Spleen (tissue), 11 donors: ENCODE results near the gene MS4A4E. TPM values are rescaled to one million over a fixed set of nuclear protein-coding genes. Genes with fewer than 3 reads are reported as not detected.

Experiments used
- DNase-seq: peaks from one replicate; pipeline ENCODE4 v3.0.0-alpha.2; 2020
- H3K27ac ChIP-seq, 8 donors: fragments of 200-600 bp; sonication (generic) in 7 of 8; 1 replicate in 4 of 8; 2 replicates in 4 of 8; pipeline versions ENCODE4 v1.5.0 to v1.8.0; 2016 to 2021; ENCODE audit warnings: inconsistent platforms in 4 of 8, mild to moderate bottlenecking in 4 of 8, moderate library complexity in 1 of 8
- H3K27me3 ChIP-seq, 7 donors: fragments of 200-600 bp; sonication (generic) in 6 of 7; replicated peaks in 1 of 7; 1 replicate in 4 of 7; 2 replicates in 3 of 7; pipeline versions ENCODE4 v1.5.0 to v1.8.0; 2016 to 2021; ENCODE audit warnings: inconsistent platforms in 3 of 7, mild to moderate bottlenecking in 1 of 7
- H3K36me3 ChIP-seq, 6 donors: fragments of 200-600 bp; sonication (generic) in 5 of 6; 1 replicate in 4 of 6; 2 replicates in 2 of 6; pipeline versions ENCODE4 v1.5.0 to v1.8.0; 2016 to 2021; ENCODE audit warnings: inconsistent platforms in 2 of 6
- H3K4me1 ChIP-seq, 6 donors: fragments of 200-600 bp; sonication (generic) in 5 of 6; 1 replicate in 3 of 6; 2 replicates in 3 of 6; pipeline versions ENCODE4 v1.5.0 to v1.8.0; 2016 to 2021; ENCODE audit warnings: inconsistent platforms in 3 of 6
- H3K4me3 ChIP-seq, 8 donors: fragments of 200-600 bp; sonication (generic) in 7 of 8; 1 replicate in 4 of 8; 2 replicates in 4 of 8; pipeline versions ENCODE4 v1.5.0 to v1.8.0; 2016 to 2021; ENCODE audit warnings: inconsistent platforms in 4 of 8, mild to moderate bottlenecking in 4 of 8, moderate library complexity in 2 of 8
- H3K9me3 ChIP-seq, 8 donors: fragments of 200-600 bp; sonication (generic) in 7 of 8; 1 replicate in 4 of 8; 2 replicates in 4 of 8; pipeline versions ENCODE4 v1.5.0 to v1.8.0; 2016 to 2021; ENCODE audit warnings: inconsistent platforms in 4 of 8
- CTCF ChIP-seq, 11 experiments: fragments of 200-600 bp in 7 of 11; fragments of 450-650 bp in 4 of 11; sonication (generic) in 4 of 11; IDR thresholded peaks in 8 of 11; conservative IDR thresholded peaks in 3 of 11; 1 replicate in 7 of 11; 2 replicates in 4 of 11; pipeline versions ENCODE4 v1.4.0 to v1.8.0; 2016 to 2021; ENCODE audit warnings: antibody characterized with exemption in 11 of 11, inconsistent platforms in 4 of 11, mild to moderate bottlenecking in 1 of 11
- POLR2A ChIP-seq, 3 donors: fragments of 450-650 bp; IDR thresholded peaks; one replicate each; pipeline ENCODE4 v1.5.1; 2017; ENCODE audit warnings: antibody characterized with exemption in 3 of 3, mild to moderate bottlenecking in 1 of 3
- POLR2AphosphoS5 ChIP-seq, 3 donors: sonication (generic); formaldehyde crosslinking; IDR thresholded peaks; one replicate each; pipeline ENCODE4 v1.5.1; 2017; ENCODE audit warnings: antibody characterized with exemption in 3 of 3
- WGBS, 5 donors: extraction: QIAGEN DNeasy Blood & Tissue Kit in 3 of 5; methylation state at CpG; one replicate each; pipeline versions ENCODE4 v1.1.5 to v1.1.7; 2013 to 2018; 5-methylcytosine and 5-hydroxymethylcytosine counted together
- intact Hi-C: fragments of 100-400 bp; cut with DNase I; formaldehyde crosslinking; loops from one replicate; pipeline ENCODE4 v1.15.0; 2023; ENCODE audit warnings: low total_unique reads
- polyA plus RNA-seq, 3 donors: library from polyadenylated mRNA; stranded (reverse); fragments of 200-250 nt; gene quantifications; one replicate each; pipeline ENCODE4 v1.2.1, GENCODE V29; 2013
- total RNA-seq, 7 donors: library from RNA; depleted of rRNA in 3 of 7; stranded (reverse); fragments of >200 nt in 3 of 7; fragmentation: NEBNext Ultra II Directional in 4 of 7; extraction: Animal tissue kit (Norgen Biotek cat#: 25700) in 4 of 7; gene quantifications; one replicate each; pipeline versions ENCODE4 v1.1.0 to v1.2.1, GENCODE V29; 2016 to 2021
- donor health status: healthy with polysubstance abuse.
- donor health status: DM: no; HTN: no; CAD: no; lungs with moderate emphysema.
- donor health status: DM: no; HTN: no; CAD: no.
- donor health status: Bipolar disorder and iron deficiency.
- donor health status: healthy.
- donor health status: DM: no; HTN: no; CAD: no.
- donor health status: DM: yes; HTN: yes; CAD: no.

The MS4A4E gene
- total and polyA plus RNA-seq, 10 donors = 1.9 to 25.4 (median 7.7) TPM

DNA sequence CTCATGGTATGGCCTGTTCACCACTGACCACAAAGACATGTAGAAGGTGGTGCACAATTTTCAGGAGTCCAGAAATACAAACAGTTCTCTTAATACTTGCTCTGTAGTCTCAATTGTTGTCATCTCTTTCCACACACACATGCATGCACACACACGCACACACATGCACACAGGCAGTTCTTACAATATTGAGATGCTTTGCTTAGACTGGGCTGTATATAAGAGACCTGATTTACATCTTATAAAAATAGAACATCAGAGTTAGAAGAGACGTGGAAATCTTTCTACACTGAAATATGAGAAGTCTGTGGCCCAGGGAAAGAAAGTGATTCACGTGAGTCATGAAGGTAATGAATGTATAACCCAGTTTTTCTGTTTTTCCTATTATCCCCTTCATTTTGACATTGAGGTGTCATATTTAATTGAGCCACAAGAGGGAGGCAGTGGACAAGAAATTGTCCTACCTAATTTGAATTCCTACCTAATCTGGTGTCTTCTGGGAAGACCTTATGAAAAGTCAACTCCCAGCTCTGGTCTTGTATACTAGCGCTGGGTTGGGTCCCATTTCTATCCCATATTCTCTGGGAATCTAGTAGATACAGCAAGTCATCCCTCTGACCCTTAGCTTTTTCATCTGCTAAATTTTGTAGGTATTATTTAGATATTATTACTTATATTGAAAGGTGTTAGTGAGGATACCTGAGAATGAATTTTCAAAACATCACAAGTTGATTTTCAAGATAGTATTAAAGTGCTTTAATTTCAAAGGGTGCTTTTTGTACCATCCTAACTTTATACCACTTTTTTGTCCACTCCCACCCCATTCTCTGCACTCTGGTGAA, 22.7 kb upstream of the MS4A4E start:
- intact Hi-C loops = loop anchor here (10.0 kb wide), 1 partner anchor 349 kb away; no protein-coding TSS in a partner anchor
- DNase-seq = no peak

DNA sequence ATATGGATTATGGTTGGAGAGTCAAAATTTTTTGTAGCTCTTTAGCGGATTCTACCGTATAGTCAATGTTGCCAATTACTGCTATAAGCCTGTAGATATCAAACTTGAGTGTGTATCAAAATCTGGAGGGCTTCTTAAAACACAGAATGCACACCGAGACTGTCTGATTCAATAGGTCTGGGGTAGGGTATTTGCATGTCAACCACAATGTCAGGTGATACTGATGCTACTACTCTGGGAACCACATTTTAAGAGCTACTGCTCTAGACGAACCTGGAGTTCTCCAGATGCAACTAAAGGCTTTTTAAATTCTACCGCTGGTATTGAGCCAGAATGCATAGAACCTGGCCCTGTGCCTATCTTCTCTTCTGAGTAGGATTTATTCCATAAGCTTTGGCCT, 21.7 kb upstream of the MS4A4E start:
- 65 to 83% (median 82%) methylated on average over 5 of the region's 5 CpGs for WGBS, 5 donors
- intact Hi-C loops = loop anchor here (10.0 kb wide), 1 partner anchor 350 kb away; no protein-coding TSS in a partner anchor

More for the DNA sequence above, 22.7 kb upstream of the MS4A4E start:
- Histone ChIP-seq H3K4me3 (no peak overlapping the region), H3K27me3 (no peaks in the 10 kb centered on the region), H3K36me3 (no peaks in the 10 kb centered on the region), H3K27ac (peak overlapping the region in 1 of 8 donors; percentile 1), H3K9me3 (peaks cover 0 to 21% (median 8%) of the 10 kb centered on the region in 8 donors), H3K4me1 (peaks cover 0 to 12% (median 0%) of the 10 kb centered on the region in 6 donors)
- WGBS, 5 donors = 25 to 27% (median 27%) methylated on average over 4 of the region's 4 CpGs
- no peak for TF ChIP-seq POLR2AphosphoS5 (IDR thresholded peaks at IDR 0.05)
- peak; percentile 36 to 77 (median 69) for TF ChIP-seq CTCF (IDR thresholded peaks at IDR 0.05 in 8 of 11, conservative IDR thresholded peaks at IDR 0.05 in 3 of 11)
- TF ChIP-seq POLR2A (IDR thresholded peaks at IDR 0.05) = no peak

GRCh38 chr11:60263402-60263801, 20.5 kb upstream of the MS4A4E start:
- intact Hi-C loops = loop anchor here (10.0 kb wide), 1 partner anchor 351 kb away; no protein-coding TSS in a partner anchor

More for the DNA sequence above, 21.7 kb upstream of the MS4A4E start:
- Histone ChIP-seq H3K4me3 (no peak overlapping the region), H3K27ac (peak overlapping the region in 1 of 8 donors; percentile 60), H3K9me3 (peaks cover 0 to 11% (median 0%) of the 10 kb centered on the region in 8 donors), H3K36me3 (no peaks in the 10 kb centered on the region), H3K27me3 (no peaks in the 10 kb centered on the region), H3K4me1 (peaks cover 0 to 12% (median 0%) of the 10 kb centered on the region in 6 donors)
- TF ChIP-seq CTCF (IDR thresholded peaks at IDR 0.05 in 8 of 11, conservative IDR thresholded peaks at IDR 0.05 in 3 of 11) (no peak), POLR2AphosphoS5 (IDR thresholded peaks at IDR 0.05) (no peak), POLR2A (IDR thresholded peaks at IDR 0.05) (no peak)
- no peak for DNase-seq

More at GRCh38 chr11:60263402-60263801, 20.5 kb upstream of the MS4A4E start:
- H3K27ac ChIP-seq = peak overlapping the region in 4 of 8 donors; percentile 39 to 60 (median 52)
- 72 to 81% (median 73%) methylated on average over 4 of the region's 4 CpGs for WGBS, 5 donors
- no peaks in the 10 kb centered on the region for H3K36me3 ChIP-seq
- peaks cover 0 to 11% (median 0%) of the 10 kb centered on the region in 8 donors for H3K9me3 ChIP-seq
- DNase-seq = no peak
- H3K4me1 ChIP-seq = peaks cover 0 to 12% (median 0%) of the 10 kb centered on the region in 6 donors
- H3K27me3 ChIP-seq = no peaks in the 10 kb centered on the region
- TF ChIP-seq POLR2A (IDR thresholded peaks at IDR 0.05) = no peak
- peak in 1 of 3 donors; percentile 43 for TF ChIP-seq POLR2AphosphoS5 (IDR thresholded peaks at IDR 0.05)
- no peak for TF ChIP-seq CTCF (IDR thresholded peaks at IDR 0.05 in 8 of 11, conservative IDR thresholded peaks at IDR 0.05 in 3 of 11)
- H3K4me3 ChIP-seq = no peak overlapping the region
